HS-5 (cell line): Measurements from ENCODE around the gene IQCM.

Source experiments
- DNase-seq: peaks from one replicate; pipeline ENCODE4 v3.0.0-alpha.2; 2012; ENCODE audit warnings: low read depth

IQCM gene

GRCh38 chr4:149306537-149306936 is 509.1 kb downstream of the IQCM start:
- DNase-seq = no peak
